ENCODE measurements around the gene FAM200C. TPM values are rescaled to one million over a fixed set of nuclear protein-coding genes. Genes with fewer than 3 reads are reported as not detected.
A peak's percentile ranks its signal among the peaks of the same experiment; 100 is the strongest.

The FAM200C gene
- total and polyA plus RNA-seq, 2 experiments from 2014 or later = 3.0 to 5.3 TPM

- no peak overlapping the region for H3K4me3 ChIP-seq
- no peaks in the 10 kb centered on the region for H3K27me3 ChIP-seq
- H2AFZ ChIP-seq = no peak overlapping the region
- no peak for TF ChIP-seq EZH2phosphoT487 (IDR thresholded peaks at IDR 0.05; ENCODE audit: low read depth, severe bottlenecking, unreplicated experiment)
- no peak for TF ChIP-seq CTCF (IDR thresholded peaks at IDR 0.05; ENCODE audit: poor library complexity)
- TF ChIP-seq EZH2 (IDR thresholded peaks at IDR 0.05; ENCODE audit: borderline replicate concordance) = no peak
- no peak for DNase-seq (ENCODE audit: low spot score)
- no peaks in the 10 kb centered on the region for H3K9me2 ChIP-seq (replicated peaks; ENCODE audit: insufficient read depth)
- no peaks in the 10 kb centered on the region for H3K36me3 ChIP-seq (replicated peaks; ENCODE audit: insufficient read depth, low read depth)
- no peaks in the 10 kb centered on the region for H4K20me1 ChIP-seq (ENCODE audit: insufficient read depth, poor library complexity, severe bottlenecking)
- 92% methylated on average over 5 of the region's 7 CpGs for WGBS (ENCODE audit: low lambda C conversion rate, missing lambda C conversion rate)
- no peak overlapping the region for H3K4me2 ChIP-seq
- peak overlapping the region; percentile 34 for H3K27ac ChIP-seq
- H3K9me3 ChIP-seq (ENCODE audit: low read depth) = no peaks in the 10 kb centered on the region
- peaks cover 22% of the 10 kb centered on the region for H3K4me1 ChIP-seq (ENCODE audit: insufficient read depth)
- H3K79me2 ChIP-seq = no peaks in the 10 kb centered on the region
These were observed 41.9 kb downstream of the FAM200C start for GRCh38 chr5:160357861-160358411.

DNA sequence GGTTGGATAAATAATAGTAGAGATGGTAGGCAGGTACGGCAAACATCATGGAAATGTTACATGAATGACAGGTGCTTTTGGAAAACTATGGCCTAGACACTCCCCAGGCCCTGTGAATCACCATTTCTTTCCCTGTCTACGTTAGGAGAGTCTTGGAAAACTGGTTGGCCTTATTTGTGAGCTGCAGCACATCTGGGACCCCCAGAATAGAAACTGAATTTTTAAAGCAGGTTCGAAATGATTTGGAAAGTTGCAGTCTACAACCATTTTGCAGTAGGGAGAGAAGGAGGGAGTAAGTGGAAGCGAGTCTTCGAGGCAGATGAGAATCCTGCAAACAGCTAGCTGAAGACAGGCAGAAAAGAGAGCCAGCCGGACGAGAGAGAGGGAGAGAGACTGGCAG, 42.5 kb downstream of the FAM200C start:
- no peaks in the 10 kb centered on the region for H3K9me3 ChIP-seq (ENCODE audit: low read depth)
- H3K4me3 ChIP-seq = no peak overlapping the region
- WGBS (ENCODE audit: low lambda C conversion rate, missing lambda C conversion rate) = 86% methylated on average over 7 of the region's 7 CpGs
- TF ChIP-seq EZH2phosphoT487 (IDR thresholded peaks at IDR 0.05; ENCODE audit: low read depth, severe bottlenecking, unreplicated experiment) (no peak), EZH2 (IDR thresholded peaks at IDR 0.05; ENCODE audit: borderline replicate concordance) (no peak), CTCF (IDR thresholded peaks at IDR 0.05; ENCODE audit: poor library complexity) (no peak)
- no peak overlapping the region for H2AFZ ChIP-seq
- H3K79me2 ChIP-seq = no peaks in the 10 kb centered on the region
- H3K36me3 ChIP-seq (replicated peaks; ENCODE audit: insufficient read depth, low read depth) = no peaks in the 10 kb centered on the region
- no peak overlapping the region for H3K4me2 ChIP-seq
- H3K4me1 ChIP-seq (ENCODE audit: insufficient read depth) = peaks cover 20% of the 10 kb centered on the region
- no peaks in the 10 kb centered on the region for H3K27me3 ChIP-seq
- H3K9me2 ChIP-seq (replicated peaks; ENCODE audit: insufficient read depth) = no peaks in the 10 kb centered on the region
- H3K27ac ChIP-seq = peak overlapping the region; percentile 34
- DNase-seq (ENCODE audit: low spot score) = no peak
- H4K20me1 ChIP-seq (ENCODE audit: insufficient read depth, poor library complexity, severe bottlenecking) = no peaks in the 10 kb centered on the region

DNA sequence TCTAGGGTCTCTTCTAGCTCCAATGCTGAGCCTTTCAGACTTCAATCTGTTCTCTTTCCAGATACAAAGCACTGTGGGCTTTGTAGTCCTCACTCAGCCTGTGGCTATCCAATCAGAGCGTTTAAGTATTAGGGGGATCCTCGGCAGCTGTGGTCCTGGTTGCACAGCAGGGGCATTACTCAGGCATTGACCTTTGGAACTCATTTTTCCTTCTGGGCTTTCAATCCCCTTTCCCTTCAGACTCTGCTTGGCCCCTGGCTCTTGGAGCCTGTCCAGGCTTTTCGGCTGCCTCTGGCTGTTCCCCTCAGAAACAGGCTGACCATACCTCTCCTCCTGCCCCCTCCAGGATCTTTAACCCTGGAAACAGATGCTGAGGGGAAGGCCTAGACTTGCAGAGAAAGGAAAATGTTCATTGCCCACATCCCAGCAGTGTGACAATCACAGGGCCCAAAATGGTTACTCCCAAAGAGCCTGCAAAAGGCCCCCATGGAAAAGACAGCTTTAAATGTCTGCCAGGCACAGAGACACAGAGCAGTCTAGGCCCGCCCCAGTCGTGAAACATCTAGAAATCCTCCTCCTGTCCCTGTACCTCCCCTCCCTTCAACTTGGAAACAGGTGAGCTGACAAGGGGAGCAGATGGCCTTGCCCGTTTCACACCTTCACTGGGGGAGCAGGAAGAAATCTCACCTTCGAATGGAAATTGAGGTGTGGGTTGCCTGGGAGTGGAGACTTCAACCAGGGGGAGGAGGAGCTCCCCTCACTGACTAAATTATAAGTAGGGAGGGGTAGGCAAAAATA, 43.1 kb downstream of the FAM200C start:
- H3K4me3 ChIP-seq = no peak overlapping the region
- no peak overlapping the region for H2AFZ ChIP-seq
- no peaks in the 10 kb centered on the region for H3K36me3 ChIP-seq (replicated peaks; ENCODE audit: insufficient read depth, low read depth)
- H3K27me3 ChIP-seq = no peaks in the 10 kb centered on the region
- H3K9me3 ChIP-seq (ENCODE audit: low read depth) = no peaks in the 10 kb centered on the region
- H3K4me2 ChIP-seq = no peak overlapping the region
- DNase-seq (ENCODE audit: low spot score) = no peak
- TF ChIP-seq CTCF (IDR thresholded peaks at IDR 0.05; ENCODE audit: poor library complexity) (no peak), EZH2 (IDR thresholded peaks at IDR 0.05; ENCODE audit: borderline replicate concordance) (no peak), EZH2phosphoT487 (IDR thresholded peaks at IDR 0.05; ENCODE audit: low read depth, severe bottlenecking, unreplicated experiment) (no peak)
- H3K9me2 ChIP-seq (replicated peaks; ENCODE audit: insufficient read depth) = no peaks in the 10 kb centered on the region
- no peaks in the 10 kb centered on the region for H4K20me1 ChIP-seq (ENCODE audit: insufficient read depth, poor library complexity, severe bottlenecking)
- no peak overlapping the region for H3K27ac ChIP-seq
- 65% methylated on average over 7 of the region's 7 CpGs for whole genome bisulfite sequencing (ENCODE audit: low lambda C conversion rate, missing lambda C conversion rate)
- H3K79me2 ChIP-seq = no peaks in the 10 kb centered on the region
- H3K4me1 ChIP-seq (ENCODE audit: insufficient read depth) = peaks cover 20% of the 10 kb centered on the region

Measured in hepatocyte (in vitro differentiated cells).